Endothelial cell of umbilical vein (primary cell): ENCODE measurements around the gene YWHAE.

Experiments used
- FOS ChIP-seq: IDR thresholded peaks from 2 replicates; pipeline ENCODE4 v1.6.1; 2011; ENCODE audit warnings: mild to moderate bottlenecking, low read length, moderate library complexity, borderline replicate concordance; ENCODE audit not compliant: insufficient read depth
- JUN ChIP-seq: IDR thresholded peaks from 2 replicates; pipeline ENCODE4 v1.6.1; 2011; ENCODE audit warnings: borderline replicate concordance, low read depth; ENCODE audit not compliant: insufficient read length, insufficient read depth
- TF ChIP-seq, protein P1 (sequence below), 2 donors: IDR thresholded peaks; 1 replicate in 1 of 2; 2 replicates in 1 of 2; pipeline ENCODE4 v1.5.1; 2011; ENCODE audit warnings: low read length in 2 of 2, mild to moderate bottlenecking in 2 of 2, moderate library complexity in 2 of 2, control low read depth in 1 of 2, inconsistent platforms in 1 of 2, low read depth in 1 of 2; ENCODE audit not compliant: insufficient read depth in 1 of 2; ENCODE audit errors: extremely low read depth in 1 of 2

- TF ChIP-seq JUN (no peak), FOS (no peak)
- TF ChIP-seq, protein P1, sequence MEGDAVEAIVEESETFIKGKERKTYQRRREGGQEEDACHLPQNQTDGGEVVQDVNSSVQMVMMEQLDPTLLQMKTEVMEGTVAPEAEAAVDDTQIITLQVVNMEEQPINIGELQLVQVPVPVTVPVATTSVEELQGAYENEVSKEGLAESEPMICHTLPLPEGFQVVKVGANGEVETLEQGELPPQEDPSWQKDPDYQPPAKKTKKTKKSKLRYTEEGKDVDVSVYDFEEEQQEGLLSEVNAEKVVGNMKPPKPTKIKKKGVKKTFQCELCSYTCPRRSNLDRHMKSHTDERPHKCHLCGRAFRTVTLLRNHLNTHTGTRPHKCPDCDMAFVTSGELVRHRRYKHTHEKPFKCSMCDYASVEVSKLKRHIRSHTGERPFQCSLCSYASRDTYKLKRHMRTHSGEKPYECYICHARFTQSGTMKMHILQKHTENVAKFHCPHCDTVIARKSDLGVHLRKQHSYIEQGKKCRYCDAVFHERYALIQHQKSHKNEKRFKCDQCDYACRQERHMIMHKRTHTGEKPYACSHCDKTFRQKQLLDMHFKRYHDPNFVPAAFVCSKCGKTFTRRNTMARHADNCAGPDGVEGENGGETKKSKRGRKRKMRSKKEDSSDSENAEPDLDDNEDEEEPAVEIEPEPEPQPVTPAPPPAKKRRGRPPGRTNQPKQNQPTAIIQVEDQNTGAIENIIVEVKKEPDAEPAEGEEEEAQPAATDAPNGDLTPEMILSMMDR (IDR thresholded peaks at IDR 0.05; ENCODE audit: extremely low read depth in 1 of 2, insufficient read depth in 1 of 2, low read depth in 1 of 2, low read length in 2 of 2) = no peak
Observed at GRCh38 chr17:1299552-1300370, 100.3 kb downstream of the YWHAE start.
